Stimulated activated CD4-positive, alpha-beta T cell treated with anti-CD3 and anti-CD28 coated beads, Interleukin-1b, Interleukin-23, amount 100 ng/mL, for 4 hours (primary cell): ENCODE measurements around the gene NASP.

Experiments used
- DNase-seq, 2 donors: peaks; one replicate each; pipeline ENCODE4 v3.0.0-alpha.2; 2020; ENCODE audit warnings: low read depth in 2 of 2

The NASP gene

GRCh38 chr1:45583666-45584350 lies at the start of gene NASP:
Gene NASP (plus strand): TSS chr1:45584041. CDS start chr1:45584147, 106 bp downstream.
- peak; percentile 90 to 95 for DNase-seq

- DNase-seq: no peak
Measured at GRCh38 chr1:45535988-45536766, 47.7 kb upstream of the NASP start.

- DNase-seq: no peak
Measured at GRCh38 chr1:45536886-45537285, 47.0 kb upstream of the NASP start.

- DNase-seq: no peak
Measured at GRCh38 chr1:45541193-45541592, 42.6 kb upstream of the NASP start.

- no peak for DNase-seq
Measured at GRCh38 chr1:45542591-45542990, 41.2 kb upstream of the NASP start.

- DNase-seq: peak; percentile 49 to 62
Measured at GRCh38 chr1:45543581-45544417, 40.0 kb upstream of the NASP start.

GRCh38 chr1:45544530-45544929 lies 39.3 kb upstream of the NASP start:
- no peak for DNase-seq

GRCh38 chr1:45545019-45545493 lies 38.8 kb upstream of the NASP start:
- no peak for DNase-seq

GRCh38 chr1:45545553-45546310 lies 38.1 kb upstream of the NASP start:
- no peak for DNase-seq

GRCh38 chr1:45550401-45551351 lies 33.2 kb upstream of the NASP start, which contains the start of gene AKR1A1:
Gene AKR1A1 (plus strand): TSS chr1:45550826. CDS start chr1:45561795, 10,969 bp downstream.
- peak; percentile 83 to 90 for DNase-seq

- DNase-seq: no peak
Measured at GRCh38 chr1:45551684-45552083, 32.2 kb upstream of the NASP start.

GRCh38 chr1:45552331-45552730 lies 31.5 kb upstream of the NASP start:
- DNase-seq: no peak

GRCh38 chr1:45554198-45554597 lies 29.6 kb upstream of the NASP start:
- no peak for DNase-seq

GRCh38 chr1:45557422-45557944 lies 26.4 kb upstream of the NASP start:
- DNase-seq: no peak

GRCh38 chr1:45563843-45564242 lies 20.0 kb upstream of the NASP start:
- DNase-seq: no peak

- no peak for DNase-seq
Measured at GRCh38 chr1:45566722-45567121, 17.1 kb upstream of the NASP start.

- no peak for DNase-seq
Measured at GRCh38 chr1:45567911-45568310, 15.9 kb upstream of the NASP start.

- no peak for DNase-seq
Measured at GRCh38 chr1:45568421-45568820, 15.4 kb upstream of the NASP start.

- no peak for DNase-seq
Measured at GRCh38 chr1:45569571-45569961, 14.3 kb upstream of the NASP start.
